ENCODE measurements around the gene ACACA. TPM values are rescaled to one million over a fixed set of nuclear protein-coding genes. Genes with fewer than 3 reads are reported as not detected.

ACACA gene
- total and polyA plus RNA-seq, 9 donors, result 10.9 to 104 (median 37.9) TPM

- WGBS, 3 donors, result 89 to 97% (median 96%) methylated on average over 4 of the region's 4 CpGs
- no peak overlapping the region for H3K4me3 ChIP-seq
- no peaks in the 10 kb centered on the region for H3K27me3 ChIP-seq
- no peak for DNase-seq
- intact Hi-C loops (cut with DNase I), result no loop called here
- no peaks in the 10 kb centered on the region for H3K36me3 ChIP-seq
- TF ChIP-seq POLR2A (IDR thresholded peaks at IDR 0.05) (no peak), EP300 (IDR thresholded peaks at IDR 0.05) (no peak), CTCF (IDR thresholded peaks at IDR 0.05) (no peak)
- no peaks in the 10 kb centered on the region for H3K4me1 ChIP-seq (ENCODE audit: insufficient read depth)
- no peaks in the 10 kb centered on the region for H3K9me3 ChIP-seq
- no peak overlapping the region for H3K27ac ChIP-seq
Measured at GRCh38 chr17:37344519-37344918, 62.1 kb downstream of the ACACA start.

GRCh38 chr17:37342589-37342988 is 64.0 kb downstream of the ACACA start:
- intact Hi-C loops (cut with DNase I), result no loop called here
- 45 to 82% (median 64%) methylated on average over 2 of the region's 2 CpGs for WGBS, 3 donors
- DNase-seq, result no peak

GRCh38 chr17:37340804-37341203 is 65.8 kb downstream of the ACACA start:
- DNase-seq, result no peak
- no peaks in the 10 kb centered on the region for H3K4me1 ChIP-seq (ENCODE audit: insufficient read depth)
- 82 to 87% (median 85%) methylated on average over 2 of the region's 2 CpGs for WGBS, 3 donors
- H3K27me3 ChIP-seq, result no peaks in the 10 kb centered on the region
- H3K27ac ChIP-seq, result no peak overlapping the region
- H3K36me3 ChIP-seq, result no peaks in the 10 kb centered on the region
- intact Hi-C loops (cut with DNase I), result no loop called here
- TF ChIP-seq EP300 (IDR thresholded peaks at IDR 0.05) (no peak), CTCF (IDR thresholded peaks at IDR 0.05) (no peak), POLR2A (IDR thresholded peaks at IDR 0.05) (no peak)
- no peak overlapping the region for H3K4me3 ChIP-seq
- H3K9me3 ChIP-seq, result no peaks in the 10 kb centered on the region

More at GRCh38 chr17:37342589-37342988, 64.0 kb downstream of the ACACA start:
- no peaks in the 10 kb centered on the region for H3K4me1 ChIP-seq (ENCODE audit: insufficient read depth)
- H3K27me3 ChIP-seq, result no peaks in the 10 kb centered on the region
- H3K36me3 ChIP-seq, result no peaks in the 10 kb centered on the region
- H3K27ac ChIP-seq, result no peak overlapping the region
- no peak overlapping the region for H3K4me3 ChIP-seq
- no peak for TF ChIP-seq POLR2A (IDR thresholded peaks at IDR 0.05)
- no peak for TF ChIP-seq EP300 (IDR thresholded peaks at IDR 0.05)
- no peak for TF ChIP-seq CTCF (IDR thresholded peaks at IDR 0.05)
- no peaks in the 10 kb centered on the region for H3K9me3 ChIP-seq

- Histone ChIP-seq H3K4me1 (ENCODE audit: insufficient read depth) (no peaks in the 10 kb centered on the region), H3K9me3 (no peaks in the 10 kb centered on the region), H3K27me3 (no peaks in the 10 kb centered on the region), H3K36me3 (no peaks in the 10 kb centered on the region), H3K27ac (no peak overlapping the region), H3K4me3 (no peak overlapping the region)
- TF ChIP-seq CTCF (IDR thresholded peaks at IDR 0.05) (no peak), EP300 (IDR thresholded peaks at IDR 0.05) (no peak), POLR2A (IDR thresholded peaks at IDR 0.05) (no peak)
- 63 to 70% (median 65%) methylated on average over 3 of the region's 3 CpGs for WGBS, 3 donors
- DNase-seq, result no peak
- intact Hi-C loops (cut with DNase I), result no loop called here
Measured at GRCh38 chr17:37339321-37339720, 67.3 kb downstream of the ACACA start.

Data from ovary (tissue), 9 donors.